Uterine smooth muscle cell (primary cell): Measurements from ENCODE around the gene ZNF354B. TPM values are rescaled to one million over a fixed set of nuclear protein-coding genes. Genes with fewer than 3 reads are reported as not detected.

Experiments used
- total RNA-seq: library from RNA; depleted of rRNA; stranded (reverse); fragments of >200 nt; gene quantifications from 2 replicates; pipeline ENCODE4 v1.2.3, GENCODE V29; 2014

The ZNF354B gene
- total RNA-seq = 8.3 and 10.6 TPM in 2 replicates

DNA sequence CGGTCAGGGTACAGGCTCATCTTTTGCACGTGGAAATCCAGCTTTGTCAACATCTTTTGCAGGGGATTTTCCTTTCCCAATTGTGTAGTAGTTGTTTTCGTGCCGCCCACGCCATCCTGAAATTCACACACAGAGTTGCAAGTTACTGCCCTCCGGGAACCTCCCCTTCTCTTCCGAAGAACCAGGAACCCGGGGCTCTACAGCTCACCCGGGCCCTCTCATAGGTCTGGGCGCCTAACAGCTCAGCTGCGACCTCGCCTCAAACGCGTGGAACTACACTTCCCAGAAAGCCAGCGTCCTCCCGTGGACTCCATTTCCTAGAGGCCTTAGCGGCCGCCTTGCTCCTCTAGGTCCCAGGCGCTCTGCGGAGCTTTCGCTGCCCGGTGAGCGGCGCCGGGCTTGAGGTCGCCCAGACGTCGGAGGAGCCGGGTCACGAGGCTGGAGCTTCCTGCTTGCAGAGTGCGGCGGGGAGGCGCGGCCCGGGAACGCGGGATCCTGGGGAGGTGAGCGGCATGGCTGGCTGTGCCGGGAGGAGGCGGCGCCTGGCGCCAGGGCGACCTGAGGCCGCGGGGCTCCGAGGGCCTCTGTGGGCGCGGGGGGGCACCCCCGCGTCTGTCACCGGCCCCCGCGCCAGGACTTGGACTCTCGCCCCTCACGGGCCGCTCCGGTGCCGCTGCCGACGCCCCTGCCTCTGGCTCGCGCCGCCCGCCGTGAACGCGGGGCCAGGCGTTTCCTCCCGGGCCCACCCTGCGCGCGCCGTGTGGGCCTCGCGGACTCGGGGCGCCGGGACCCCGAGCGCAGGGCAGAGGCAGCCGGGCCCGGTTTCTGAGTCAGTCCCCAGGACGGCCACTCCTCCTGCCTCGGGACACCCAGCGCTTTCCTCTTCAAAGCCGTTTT is at the start of gene ZNF354B:
Gene ZNF354B (plus strand): TSS at position 329 of the 897 bp plus-strand sequence. CDS start 1,095 bp downstream, outside the sequence.

DNA sequence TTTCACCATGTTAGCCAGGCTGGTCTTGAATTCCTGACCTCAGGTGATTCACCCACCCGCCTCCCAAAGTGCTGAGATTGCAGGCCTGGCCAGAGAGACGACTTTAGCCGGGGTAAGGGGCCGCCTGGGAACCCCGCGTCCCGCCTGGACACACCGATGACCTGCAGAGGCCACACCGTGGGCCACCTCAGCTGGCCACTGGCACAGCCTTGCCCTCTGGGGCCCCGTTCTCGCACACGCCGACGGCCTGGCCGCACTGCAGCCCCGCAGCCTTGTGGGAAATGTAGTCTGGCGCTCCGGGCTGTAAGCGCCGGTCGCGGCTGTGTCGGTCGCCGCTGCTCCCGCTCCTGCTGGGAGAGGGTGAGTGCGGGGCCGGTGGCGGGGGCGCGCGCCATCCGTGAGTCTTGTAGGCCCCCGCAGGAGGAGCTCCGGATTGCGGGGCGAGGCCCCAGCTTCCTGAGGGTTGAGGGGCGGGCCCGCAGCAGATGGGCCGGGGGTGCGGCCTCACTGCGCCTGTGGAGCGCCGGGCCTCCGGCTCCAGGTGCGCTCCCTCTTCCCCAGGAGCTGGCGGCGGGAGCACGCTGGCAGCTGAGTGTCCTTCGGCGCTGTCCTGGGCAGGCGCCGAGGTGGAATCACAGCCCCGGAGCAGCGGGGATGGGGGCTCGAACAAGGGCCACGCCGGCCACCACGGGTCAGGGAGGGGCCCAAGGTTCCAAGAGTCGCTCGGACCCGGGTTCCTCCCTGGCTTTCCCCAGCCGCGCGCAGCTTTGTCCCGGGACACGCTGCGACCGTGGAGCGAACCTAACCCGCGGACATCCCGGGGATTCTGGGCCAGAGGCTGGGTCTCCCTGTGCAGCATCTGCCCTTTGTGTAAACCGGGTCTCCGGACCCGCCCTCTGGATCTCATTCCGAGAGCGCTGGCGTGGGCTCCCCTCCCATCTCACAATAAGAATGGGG is 36.1 kb downstream of the ZNF354B start, which contains the start of gene ZFP2:
Gene ZFP2 (plus strand): TSS at position 299 of the 957 bp plus-strand sequence. CDS start 35,401 bp downstream, outside the sequence.

Other genes with a start within 250 kb of the ZNF354B start
- gene CLK4, start 232.9 kb upstream of the ZNF354B start, total RNA-seq = 21.5 and 22.5 TPM in 2 replicates
- 5.0 and 9.6 TPM in 2 replicates for gene ZNF354A, start 129.3 kb upstream of the ZNF354B start, total RNA-seq
- 0.22 and 1.4 TPM in 2 replicates for gene ZFP2, start 36.0 kb downstream of the ZNF354B start, total RNA-seq
- gene ZNF454, start 81.2 kb downstream of the ZNF354B start, total RNA-seq = 1.7 and 2.6 TPM in 2 replicates
- gene GRM6, start 135.4 kb downstream of the ZNF354B start, total RNA-seq = not detected in 2 replicates
- 4.8 and 7.6 TPM in 2 replicates for gene ZNF879, start 163.9 kb downstream of the ZNF354B start, total RNA-seq
- gene ZNF354C, start 200.4 kb downstream of the ZNF354B start, total RNA-seq = 9.4 and 10.0 TPM in 2 replicates